Measurements from ENCODE around the gene ALDOA. TPM values are rescaled to one million over a fixed set of nuclear protein-coding genes. Genes with fewer than 3 reads are reported as not detected.

The ALDOA gene
- polyA plus RNA-seq, 1 experiment = 631 TPM

DNA sequence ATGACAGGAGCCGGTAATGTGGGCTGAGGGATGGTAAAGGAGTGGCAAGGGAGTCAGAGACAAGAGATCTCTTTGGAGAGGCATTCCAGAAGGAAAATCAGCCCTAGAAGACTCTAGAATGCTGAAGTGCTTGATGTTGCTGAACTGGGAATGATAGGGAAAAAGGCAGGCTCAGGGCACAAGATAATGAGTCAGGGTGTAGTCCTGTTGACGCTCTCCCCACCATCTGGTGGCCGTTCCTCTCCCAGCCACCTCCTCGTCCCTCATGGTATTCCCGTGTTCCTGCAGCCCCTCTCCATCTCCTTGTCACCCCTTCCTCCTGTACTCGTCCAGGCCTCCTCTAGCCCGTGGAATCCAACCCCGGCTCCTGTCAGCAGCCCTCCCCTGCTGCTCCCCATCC lies 11.1 kb upstream of the ALDOA start:
- no peak overlapping the region for H3K27ac ChIP-seq (ENCODE audit: low read depth, low read length)
- TF ChIP-seq, protein P1, sequence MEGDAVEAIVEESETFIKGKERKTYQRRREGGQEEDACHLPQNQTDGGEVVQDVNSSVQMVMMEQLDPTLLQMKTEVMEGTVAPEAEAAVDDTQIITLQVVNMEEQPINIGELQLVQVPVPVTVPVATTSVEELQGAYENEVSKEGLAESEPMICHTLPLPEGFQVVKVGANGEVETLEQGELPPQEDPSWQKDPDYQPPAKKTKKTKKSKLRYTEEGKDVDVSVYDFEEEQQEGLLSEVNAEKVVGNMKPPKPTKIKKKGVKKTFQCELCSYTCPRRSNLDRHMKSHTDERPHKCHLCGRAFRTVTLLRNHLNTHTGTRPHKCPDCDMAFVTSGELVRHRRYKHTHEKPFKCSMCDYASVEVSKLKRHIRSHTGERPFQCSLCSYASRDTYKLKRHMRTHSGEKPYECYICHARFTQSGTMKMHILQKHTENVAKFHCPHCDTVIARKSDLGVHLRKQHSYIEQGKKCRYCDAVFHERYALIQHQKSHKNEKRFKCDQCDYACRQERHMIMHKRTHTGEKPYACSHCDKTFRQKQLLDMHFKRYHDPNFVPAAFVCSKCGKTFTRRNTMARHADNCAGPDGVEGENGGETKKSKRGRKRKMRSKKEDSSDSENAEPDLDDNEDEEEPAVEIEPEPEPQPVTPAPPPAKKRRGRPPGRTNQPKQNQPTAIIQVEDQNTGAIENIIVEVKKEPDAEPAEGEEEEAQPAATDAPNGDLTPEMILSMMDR (IDR thresholded peaks at IDR 0.05; ENCODE audit: low read depth, low read length) = no peak
- ChIA-PET CTCF (interaction anchor here (0.7 to 1.1 kb wide), 2 partner anchors 11 to 355 kb away, joined by 3 to 4 read pairs; partner anchors contain the start of gene ALDOA), POLR2A (interaction anchor here (2.2 to 2.5 kb wide), 2 partner anchors 11 kb away, joined by 19 to 25 read pairs; partner anchors contain the start of gene ALDOA)
- no peaks in the 10 kb centered on the region for H3K27me3 ChIP-seq (ENCODE audit: control insufficient read depth, insufficient read depth, low read length)
- DNase-seq (ENCODE audit: low read depth, low spot score) = no peak
- H3K4me3 ChIP-seq (ENCODE audit: low read depth, low read length) = no peak overlapping the region
- H3K9me3 ChIP-seq (ENCODE audit: control insufficient read depth, insufficient read depth, low read length) = no peaks in the 10 kb centered on the region; the same call in 1 of the 2 replicates

DNA sequence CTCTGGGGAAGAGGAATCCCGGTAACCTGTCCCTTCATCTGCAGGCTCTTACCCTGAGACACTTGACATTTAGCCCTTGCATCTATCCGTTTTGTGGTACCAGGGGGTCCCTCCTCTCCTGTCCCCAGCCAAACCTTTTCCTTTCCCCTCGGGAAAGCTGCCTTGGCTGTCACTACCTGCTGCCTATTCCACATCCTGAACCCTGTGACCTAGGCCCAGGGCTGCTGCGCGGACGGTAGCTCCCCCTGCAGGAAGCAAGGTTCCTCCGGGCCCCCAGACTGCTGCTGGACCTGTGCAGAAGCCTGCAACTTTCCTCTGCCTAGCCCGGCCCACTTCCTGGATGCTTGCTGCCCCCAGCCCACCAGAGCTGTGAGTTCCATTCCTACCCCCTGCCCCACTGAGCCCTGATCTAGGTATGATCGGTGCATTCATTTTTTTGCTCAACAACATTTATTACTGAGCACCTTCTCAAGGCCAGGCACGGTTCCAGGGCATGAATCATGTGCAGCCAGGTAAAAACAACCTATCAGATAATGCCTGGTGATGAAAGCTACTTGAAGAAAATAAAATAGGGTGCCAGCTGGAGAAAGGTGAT lies 10.5 kb upstream of the ALDOA start:
- H3K4me3 ChIP-seq (ENCODE audit: low read depth, low read length) = no peak overlapping the region
- no peak overlapping the region for H3K27ac ChIP-seq (ENCODE audit: low read depth, low read length)
- H3K27me3 ChIP-seq (ENCODE audit: control insufficient read depth, insufficient read depth, low read length) = no peaks in the 10 kb centered on the region
- ChIA-PET CTCF (interaction anchor here (0.6 to 1.6 kb wide), 6 partner anchors 9 to 377 kb away, joined by 3 to 6 read pairs (median 4); partner anchors contain the start of genes ALDOA and TBX6), POLR2A (interaction anchor here (2.5 kb wide), 1 partner anchor 10 kb away, joined by 19 read pairs; the partner anchor contains the start of gene ALDOA)
- H3K9me3 ChIP-seq (ENCODE audit: control insufficient read depth, insufficient read depth, low read length) = no peaks in the 10 kb centered on the region; the same call in 1 of the 2 replicates
- DNase-seq (ENCODE audit: low read depth, low spot score) = no peak
- TF ChIP-seq, protein P1 (IDR thresholded peaks at IDR 0.05; ENCODE audit: low read depth, low read length) = peak; percentile 46; the same call in 1 of the 2 replicates

DNA sequence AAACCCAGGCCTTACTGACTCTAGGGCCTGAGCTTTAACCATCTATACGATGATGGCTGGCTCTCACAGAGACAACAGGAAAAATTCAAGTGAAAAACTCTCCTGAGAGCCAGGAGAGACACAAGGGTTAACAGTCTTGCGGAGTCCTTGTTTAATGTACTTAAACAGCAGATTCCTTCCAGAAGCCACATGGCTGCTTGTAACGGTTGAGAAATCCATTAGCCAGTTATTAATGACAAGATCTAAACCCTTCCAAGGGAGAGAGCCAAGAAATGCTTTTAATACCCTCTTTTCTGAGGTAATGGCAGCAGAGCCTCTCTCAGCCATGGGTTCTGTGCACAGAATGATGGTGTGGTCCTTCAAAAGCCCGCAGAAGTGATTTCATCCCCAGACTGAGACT lies 5.2 kb upstream of the ALDOA start:
- TF ChIP-seq, protein P1 (IDR thresholded peaks at IDR 0.05; ENCODE audit: low read depth, low read length) = no peak
- no peak overlapping the region for H3K27ac ChIP-seq (ENCODE audit: low read depth, low read length)
- no peak for DNase-seq (ENCODE audit: low read depth, low spot score)
- no peak overlapping the region for H3K4me3 ChIP-seq (ENCODE audit: low read depth, low read length)
- H3K9me3 ChIP-seq (ENCODE audit: control insufficient read depth, insufficient read depth, low read length) = no peaks in the 10 kb centered on the region
- H3K27me3 ChIP-seq (ENCODE audit: control insufficient read depth, insufficient read depth, low read length) = no peaks in the 10 kb centered on the region
- ChIA-PET POLR2A (no interaction called here), CTCF (no interaction called here)

DNA sequence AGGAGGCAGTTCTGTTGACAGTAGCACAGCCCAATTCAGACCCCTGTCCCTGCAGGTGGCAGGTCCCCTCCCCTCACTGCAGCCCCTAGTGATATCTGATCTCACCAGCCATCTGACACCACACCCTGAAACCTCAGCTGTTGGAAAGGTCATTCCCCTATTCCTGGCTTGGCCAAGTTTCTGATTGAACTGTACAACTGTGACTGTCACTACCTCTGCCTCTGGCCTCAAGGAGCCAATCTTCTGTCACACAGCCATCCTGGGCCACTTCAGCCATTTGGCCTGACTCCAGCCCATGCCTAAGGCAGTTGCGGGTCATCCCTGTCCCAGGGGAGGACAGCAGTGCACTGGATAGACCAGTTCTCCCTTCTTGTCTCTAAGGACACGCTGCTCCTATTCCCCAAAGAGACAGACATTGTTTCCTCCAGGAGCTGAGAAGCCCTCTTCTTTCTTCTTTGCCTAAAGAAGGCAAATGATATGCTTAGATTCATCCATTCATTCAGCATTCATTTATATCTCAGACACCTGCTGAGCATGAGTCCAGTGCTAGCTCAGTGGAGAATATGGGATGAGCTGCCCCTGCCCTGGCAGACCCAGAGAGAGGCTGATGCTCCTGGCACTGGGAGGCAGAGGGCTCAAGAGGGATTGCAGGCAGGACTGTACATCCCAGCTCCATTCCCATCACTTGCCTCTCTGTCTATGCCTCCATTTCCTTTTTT lies 4.6 kb upstream of the ALDOA start:
- H3K4me3 ChIP-seq (ENCODE audit: low read depth, low read length) = no peak overlapping the region
- peaks cover 4% of the 10 kb centered on the region; the same call in 1 of the 2 replicates for H3K9me3 ChIP-seq (ENCODE audit: control insufficient read depth, insufficient read depth, low read length)
- POLR2A ChIA-PET = no interaction called here
- H3K27ac ChIP-seq (ENCODE audit: low read depth, low read length) = no peak overlapping the region
- CTCF ChIA-PET = no interaction called here
- TF ChIP-seq, protein P1 (IDR thresholded peaks at IDR 0.05; ENCODE audit: low read depth, low read length) = no peak
- no peak for DNase-seq (ENCODE audit: low read depth, low spot score)
- no peaks in the 10 kb centered on the region for H3K27me3 ChIP-seq (ENCODE audit: control insufficient read depth, insufficient read depth, low read length)

Measured in AG04450 (cell line).